ENCODE data around the gene VPS11. TPM values are rescaled to one million over a fixed set of nuclear protein-coding genes. Genes with fewer than 3 reads are reported as not detected.

Gene VPS11
- total RNA-seq, 1 experiment from 2014 or later: 43.2 TPM

DNA sequence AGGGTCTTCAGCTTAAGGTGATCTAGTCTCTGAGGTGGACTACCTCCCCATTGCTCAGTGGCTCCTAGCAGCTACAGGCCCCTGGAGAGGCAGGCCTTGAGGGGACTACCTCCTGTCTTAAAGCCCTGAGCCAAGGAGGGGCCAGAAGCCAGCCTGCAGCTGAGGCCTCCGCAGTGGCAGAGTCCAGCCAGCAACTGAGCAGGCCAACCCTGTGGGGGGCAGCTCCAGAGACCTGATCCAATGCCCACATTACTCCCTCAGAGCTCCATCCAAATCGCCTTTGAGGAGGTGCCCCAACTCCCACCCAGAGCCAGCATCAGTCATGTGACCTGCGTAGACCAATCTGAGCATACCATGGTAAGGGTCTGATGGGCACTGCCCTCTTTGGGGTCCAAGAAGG is 42.2 kb downstream of the VPS11 start:
- no peaks in the 10 kb centered on the region for H3K27me3 ChIP-seq (replicated peaks; ENCODE audit: control insufficient read depth, insufficient read depth, low read length)
- Mint-ChIP-seq H3K4me1 (ENCODE audit: low read depth, unreplicated experiment) (peaks cover 25% of the 10 kb centered on the region), H3K27me3 (ENCODE audit: insufficient read depth, unreplicated experiment) (no peaks in the 10 kb centered on the region), H3K9me3 (ENCODE audit: unreplicated experiment) (no peaks in the 10 kb centered on the region), H3K4me3 (ENCODE audit: unreplicated experiment) (no peak overlapping the region), H3K36me3 (ENCODE audit: insufficient read depth, unreplicated experiment) (peaks cover 34% of the 10 kb centered on the region), H3K27ac (ENCODE audit: unreplicated experiment) (no peak overlapping the region)
- no peaks in the 10 kb centered on the region for H3K9me3 ChIP-seq
- intact Hi-C loops (cut with micrococcal nuclease; ENCODE audit: unreplicated experiment): no loop called here
- DNase-seq: no peak
- no peak overlapping the region for H3K4me3 ChIP-seq (ENCODE audit: low read depth, low read length)
- BruUV-seq (replicated peaks): no TSS peak
- TF ChIP-seq, protein P1, sequence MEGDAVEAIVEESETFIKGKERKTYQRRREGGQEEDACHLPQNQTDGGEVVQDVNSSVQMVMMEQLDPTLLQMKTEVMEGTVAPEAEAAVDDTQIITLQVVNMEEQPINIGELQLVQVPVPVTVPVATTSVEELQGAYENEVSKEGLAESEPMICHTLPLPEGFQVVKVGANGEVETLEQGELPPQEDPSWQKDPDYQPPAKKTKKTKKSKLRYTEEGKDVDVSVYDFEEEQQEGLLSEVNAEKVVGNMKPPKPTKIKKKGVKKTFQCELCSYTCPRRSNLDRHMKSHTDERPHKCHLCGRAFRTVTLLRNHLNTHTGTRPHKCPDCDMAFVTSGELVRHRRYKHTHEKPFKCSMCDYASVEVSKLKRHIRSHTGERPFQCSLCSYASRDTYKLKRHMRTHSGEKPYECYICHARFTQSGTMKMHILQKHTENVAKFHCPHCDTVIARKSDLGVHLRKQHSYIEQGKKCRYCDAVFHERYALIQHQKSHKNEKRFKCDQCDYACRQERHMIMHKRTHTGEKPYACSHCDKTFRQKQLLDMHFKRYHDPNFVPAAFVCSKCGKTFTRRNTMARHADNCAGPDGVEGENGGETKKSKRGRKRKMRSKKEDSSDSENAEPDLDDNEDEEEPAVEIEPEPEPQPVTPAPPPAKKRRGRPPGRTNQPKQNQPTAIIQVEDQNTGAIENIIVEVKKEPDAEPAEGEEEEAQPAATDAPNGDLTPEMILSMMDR (IDR thresholded peaks at IDR 0.05; ENCODE audit: insufficient read depth in 1 of 2, low read depth in 1 of 2, low read length in 1 of 2, severe bottlenecking in 1 of 2, unreplicated experiment in 1 of 2): no peak
- H3K36me3 ChIP-seq (ENCODE audit: control insufficient read depth, insufficient read depth, low read length): 0 out of 2 replicates have a peak, but pooled peaks cover 2% of the 10 kb centered on the region
- POLR2A ChIA-PET: interaction anchor here (0.5 to 1.4 kb wide), 2 partner anchors 8 to 14 kb away, joined by 3 to 4 read pairs; partner anchors contain the start of gene DPAGT1
- H3K4me1 ChIP-seq: peaks cover 21% of the 10 kb centered on the region
- CTCF ChIA-PET: interaction anchor here (0.6 to 0.8 kb wide), 2 partner anchors 87 to 259 kb away, joined by 3 to 6 read pairs; no protein-coding TSS in a partner anchor

DNA sequence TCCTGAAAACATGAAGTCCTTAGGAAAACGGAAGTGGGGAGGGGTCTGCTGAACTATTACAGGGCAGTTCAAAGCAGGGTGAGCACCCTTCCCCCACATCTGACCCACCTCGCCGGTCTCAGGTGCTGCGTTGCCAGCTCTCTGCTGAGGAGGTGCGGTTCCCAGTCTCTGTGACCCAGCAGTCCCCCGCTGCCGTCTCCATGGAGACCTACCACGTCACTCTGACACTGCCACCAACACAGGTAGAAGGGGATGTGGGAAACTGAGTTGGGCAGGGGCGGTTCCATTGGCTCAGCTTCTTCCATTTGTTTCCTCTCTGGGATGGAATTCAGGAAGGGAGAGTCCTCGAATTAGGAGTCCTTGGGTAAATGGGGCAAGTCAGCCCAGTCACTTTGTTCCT is 42.8 kb downstream of the VPS11 start:
- Mint-ChIP-seq H3K36me3 (ENCODE audit: insufficient read depth, unreplicated experiment) (peaks cover 40% of the 10 kb centered on the region), H3K27ac (ENCODE audit: unreplicated experiment) (no peak overlapping the region), H3K4me1 (ENCODE audit: low read depth, unreplicated experiment) (peaks cover 25% of the 10 kb centered on the region), H3K4me3 (ENCODE audit: unreplicated experiment) (no peak overlapping the region), H3K27me3 (ENCODE audit: insufficient read depth, unreplicated experiment) (no peaks in the 10 kb centered on the region), H3K9me3 (ENCODE audit: unreplicated experiment) (no peaks in the 10 kb centered on the region)
- CTCF ChIA-PET: interaction anchor here (0.8 kb wide), 1 partner anchor 86 kb away, joined by 3 read pairs; no protein-coding TSS in a partner anchor
- intact Hi-C loops (cut with micrococcal nuclease; ENCODE audit: unreplicated experiment): no loop called here
- Histone ChIP-seq H3K27me3 (replicated peaks; ENCODE audit: control insufficient read depth, insufficient read depth, low read length) (no peaks in the 10 kb centered on the region), H3K36me3 (ENCODE audit: control insufficient read depth, insufficient read depth, low read length) (0 out of 2 replicates have a peak, but pooled peaks cover 2% of the 10 kb centered on the region), H3K9me3 (no peaks in the 10 kb centered on the region), H3K4me3 (ENCODE audit: low read depth, low read length) (no peak overlapping the region), H3K4me1 (peaks cover 21% of the 10 kb centered on the region)
- BruUV-seq (replicated peaks): no TSS peak
- TF ChIP-seq, protein P1 (IDR thresholded peaks at IDR 0.05; ENCODE audit: insufficient read depth in 1 of 2, low read depth in 1 of 2, low read length in 1 of 2, severe bottlenecking in 1 of 2, unreplicated experiment in 1 of 2): no peak
- POLR2A ChIA-PET: interaction anchor here (0.5 kb wide), 1 partner anchor 9 kb away, joined by 3 read pairs; the partner anchor contains the start of gene DPAGT1
- DNase-seq: no peak

DNA sequence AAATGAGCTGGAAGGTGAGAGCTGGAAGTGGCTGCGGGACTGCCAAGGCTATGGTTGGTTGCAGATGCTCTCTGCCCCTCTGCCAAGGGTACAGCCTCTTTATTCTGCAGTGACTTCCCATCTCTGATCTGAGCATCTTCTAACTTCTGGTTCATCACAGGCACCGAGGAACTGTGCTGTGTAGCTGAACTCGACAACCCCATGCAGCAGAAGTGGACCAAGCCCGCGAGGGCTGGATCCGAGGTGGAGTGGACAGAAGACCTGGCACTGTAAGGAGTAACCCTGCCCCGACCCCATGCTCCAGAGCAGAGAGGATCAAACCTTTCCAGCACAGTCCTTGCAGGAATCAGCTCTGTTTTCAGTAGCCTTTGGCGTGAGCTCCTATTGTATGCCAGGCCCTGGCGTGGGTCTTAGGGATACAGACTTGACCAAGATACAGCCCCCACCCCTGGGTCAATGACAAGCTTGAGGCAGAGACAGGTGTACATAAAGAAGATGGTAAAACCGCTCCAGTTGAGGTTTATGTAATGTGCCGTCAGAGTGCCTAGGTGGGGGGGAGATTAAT is 43.8 kb downstream of the VPS11 start:
- no peaks in the 10 kb centered on the region for H3K27me3 ChIP-seq (replicated peaks; ENCODE audit: control insufficient read depth, insufficient read depth, low read length)
- DNase-seq: no peak
- H3K4me3 Mint-ChIP-seq (ENCODE audit: unreplicated experiment): no peak overlapping the region
- TF ChIP-seq, protein P1 (IDR thresholded peaks at IDR 0.05; ENCODE audit: insufficient read depth in 1 of 2, low read depth in 1 of 2, low read length in 1 of 2, severe bottlenecking in 1 of 2, unreplicated experiment in 1 of 2): no peak
- H3K4me1 ChIP-seq: peaks cover 15% of the 10 kb centered on the region
- no peak overlapping the region for H3K4me3 ChIP-seq (ENCODE audit: low read depth, low read length)
- no peaks in the 10 kb centered on the region for H3K9me3 ChIP-seq
- H3K27ac Mint-ChIP-seq (ENCODE audit: unreplicated experiment): no peak overlapping the region
- intact Hi-C loops (cut with micrococcal nuclease; ENCODE audit: unreplicated experiment): no loop called here
- CTCF ChIA-PET: no interaction called here
- no peaks in the 10 kb centered on the region for H3K9me3 Mint-ChIP-seq (ENCODE audit: unreplicated experiment)
- BruUV-seq (replicated peaks): no TSS peak
- H3K36me3 ChIP-seq (ENCODE audit: control insufficient read depth, insufficient read depth, low read length): 0 out of 2 replicates have a peak, but pooled peaks cover 2% of the 10 kb centered on the region
- POLR2A ChIA-PET: interaction anchor here (0.9 to 1.3 kb wide), 3 partner anchors 10 to 26 kb away, joined by 3 read pairs; partner anchors contain the start of genes HINFP and HMBS
- H3K36me3 Mint-ChIP-seq (ENCODE audit: insufficient read depth, unreplicated experiment): peaks cover 38% of the 10 kb centered on the region
- no peaks in the 10 kb centered on the region for H3K27me3 Mint-ChIP-seq (ENCODE audit: insufficient read depth, unreplicated experiment)
- H3K4me1 Mint-ChIP-seq (ENCODE audit: low read depth, unreplicated experiment): peaks cover 16% of the 10 kb centered on the region
